Muscle of leg (tissue), 11 donors: ENCODE results near the gene HUS1B. TPM values are rescaled to one million over a fixed set of nuclear protein-coding genes. Genes with fewer than 3 reads are reported as not detected.
"Not testable (repeated sequence)": the region's sequence is repeated elsewhere in the genome, so short reads cannot be mapped to it uniquely, and the experiment has no call there.

ENCODE experiments used
- DNase-seq: peaks from one replicate; pipeline ENCODE4 v3.0.0; 2013
- H3K27ac ChIP-seq: one replicate; pipeline ENCODE4 v1.5.1; 2013; ENCODE audit warnings: mild to moderate bottlenecking, low read length, control low read depth
- H3K27me3 ChIP-seq: one replicate; pipeline ENCODE4 v1.6.1; 2013; ENCODE audit warnings: low read length; ENCODE audit not compliant: control insufficient read depth, insufficient read depth
- H3K36me3 ChIP-seq: one replicate; pipeline ENCODE4 v1.6.1; 2013; ENCODE audit warnings: low read length; ENCODE audit not compliant: control insufficient read depth, insufficient read depth
- H3K4me1 ChIP-seq: one replicate; pipeline ENCODE4 v1.6.1; 2013; ENCODE audit warnings: low read length; ENCODE audit not compliant: control insufficient read depth, insufficient read depth
- H3K4me3 ChIP-seq: one replicate; pipeline ENCODE4 v1.5.1; 2013; ENCODE audit warnings: low read length, control low read depth
- H3K9me3 ChIP-seq: replicated peaks from 2 replicates; pipeline ENCODE4 v1.6.1; 2013; ENCODE audit warnings: low read depth, low read length; ENCODE audit not compliant: control insufficient read depth
- WGBS: methylation state at CpG from one replicate; pipeline ENCODE4 v1.1.5; 2013; ENCODE audit warnings: missing lambda C conversion rate; ENCODE audit not compliant: insufficient coverage; 5-methylcytosine and 5-hydroxymethylcytosine counted together
- polyA plus RNA-seq, 8 donors: library from polyadenylated mRNA; unstranded; fragments of 120-200 nt; gene quantifications; one replicate each; pipeline versions ENCODE4 v1.2.1 to v1.2.3, GENCODE V29; 2013; ENCODE audit warnings: inconsistent platforms in 1 of 8, low replicate concordance in 1 of 8; ENCODE audit not compliant: insufficient read length in 8 of 8, insufficient read depth in 1 of 8
- total RNA-seq: library from RNA; stranded (reverse); fragments of 120-200 nt; gene quantifications from one replicate; pipeline ENCODE4 v1.2.4, GENCODE V29; 2013

HUS1B gene
- total and polyA plus RNA-seq, 9 donors = 0.18 to 0.28 (median 0.19) TPM; not detected in 5

DNA sequence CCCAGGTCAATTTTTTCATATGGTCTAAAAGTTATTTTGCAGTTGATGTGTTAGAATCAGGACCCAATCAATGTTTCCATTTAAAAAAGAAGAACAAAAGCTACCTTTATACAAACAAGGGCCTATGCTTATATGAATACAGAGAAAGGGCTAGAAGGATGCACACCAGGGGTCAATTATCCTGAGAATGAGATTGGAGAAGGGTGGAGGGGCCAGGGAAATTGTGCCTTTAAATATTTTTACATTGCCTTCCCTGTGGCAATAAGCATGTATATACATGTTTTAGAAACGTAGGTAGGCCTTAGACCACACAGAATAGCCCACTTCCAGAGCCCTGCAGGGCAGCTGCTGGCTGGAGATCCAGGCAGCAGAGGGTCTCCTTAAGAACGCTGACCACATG lies 23.4 kb upstream of the HUS1B start:
- WGBS = no CpG with 5 or more reads among the region's 2 CpGs
- no peak overlapping the region for H3K27ac ChIP-seq

DNA sequence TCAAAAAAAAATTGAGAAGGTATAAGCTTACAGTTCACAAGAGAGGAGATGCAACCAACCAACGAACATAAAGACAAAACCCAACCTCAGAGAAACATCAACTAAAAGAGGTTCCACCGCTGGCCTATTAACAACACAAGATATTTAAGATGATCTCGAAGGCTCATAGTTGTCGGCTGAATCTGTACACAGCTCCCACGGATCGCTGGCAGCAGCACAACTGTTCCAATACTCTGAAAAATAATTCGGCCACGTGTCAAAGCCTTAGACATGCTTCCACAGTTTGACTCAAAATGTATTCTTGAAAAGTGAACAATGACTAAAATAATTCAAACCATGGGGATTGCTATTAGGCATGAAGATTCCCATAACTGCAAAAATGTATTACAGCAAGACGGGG lies 22.4 kb upstream of the HUS1B start:
- DNase-seq = no peak

More for the DNA sequence above, 23.4 kb upstream of the HUS1B start:
- H3K9me3 ChIP-seq = peaks cover 5% of the 10 kb centered on the region
- H3K4me3 ChIP-seq = no peak overlapping the region
- H3K4me1 ChIP-seq = peaks cover 9% of the 10 kb centered on the region
- H3K27me3 ChIP-seq = no peaks in the 10 kb centered on the region
- DNase-seq = no peak
- no peaks in the 10 kb centered on the region for H3K36me3 ChIP-seq

DNA sequence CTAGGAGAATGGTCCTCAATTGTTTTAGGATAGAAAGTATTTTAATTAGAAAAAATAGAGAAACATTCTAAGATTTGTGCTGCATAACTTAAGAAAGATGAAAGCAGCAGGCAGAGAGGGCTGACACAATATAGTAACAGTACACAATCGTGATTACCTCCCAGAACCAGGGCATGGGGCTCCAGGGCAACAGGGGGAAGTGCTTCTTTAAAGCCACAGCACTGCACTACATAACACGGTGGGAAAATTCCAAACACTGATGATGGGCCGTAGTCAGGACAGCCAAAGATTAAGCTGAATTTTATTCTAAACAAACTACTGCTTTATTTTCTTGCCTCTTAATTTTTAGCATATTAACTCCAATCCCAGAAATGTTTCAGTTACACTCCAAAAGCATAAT lies 21.6 kb upstream of the HUS1B start:
- Histone ChIP-seq H3K36me3 (no peaks in the 10 kb centered on the region), H3K4me3 (no peak overlapping the region), H3K9me3 (peaks cover 5% of the 10 kb centered on the region), H3K27me3 (no peaks in the 10 kb centered on the region), H3K27ac (no peak overlapping the region), H3K4me1 (no peaks in the 10 kb centered on the region)
- no peak for DNase-seq
- WGBS = 57% methylated on average over 2 of the region's 3 CpGs

More for the DNA sequence above, 22.4 kb upstream of the HUS1B start:
- Histone ChIP-seq H3K9me3 (peaks cover 5% of the 10 kb centered on the region), H3K27ac (no peak overlapping the region), H3K27me3 (no peaks in the 10 kb centered on the region), H3K4me3 (no peak overlapping the region), H3K36me3 (no peaks in the 10 kb centered on the region), H3K4me1 (peaks cover 6% of the 10 kb centered on the region)
- 75% methylated on average over 6 of the region's 9 CpGs for WGBS

DNA sequence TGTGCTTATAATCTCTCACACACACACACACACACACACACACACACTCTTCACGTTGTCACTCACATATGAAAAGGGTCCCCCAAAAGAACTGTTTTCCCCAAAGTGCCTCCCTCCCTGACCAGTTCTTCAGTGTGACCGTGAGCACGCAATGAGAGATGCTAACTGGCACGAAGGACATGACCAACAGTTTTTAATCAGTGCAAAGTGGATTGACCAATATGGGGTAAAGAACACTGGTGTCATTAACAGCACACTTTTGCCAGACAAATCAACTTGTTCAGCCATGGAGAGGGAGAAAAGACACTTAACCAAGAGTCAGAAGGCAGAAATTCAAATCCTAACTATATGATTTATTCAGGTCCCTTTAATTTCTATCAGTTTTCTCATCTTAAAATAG lies 21.0 kb upstream of the HUS1B start:
- Histone ChIP-seq H3K4me1 (no peaks in the 10 kb centered on the region), H3K9me3 (peaks cover 5% of the 10 kb centered on the region), H3K4me3 (no peak overlapping the region), H3K27ac (no peak overlapping the region), H3K27me3 (no peaks in the 10 kb centered on the region), H3K36me3 (no peaks in the 10 kb centered on the region)
- DNase-seq = no peak
- WGBS = 100% methylated on average over 1 of the region's 4 CpGs

DNA sequence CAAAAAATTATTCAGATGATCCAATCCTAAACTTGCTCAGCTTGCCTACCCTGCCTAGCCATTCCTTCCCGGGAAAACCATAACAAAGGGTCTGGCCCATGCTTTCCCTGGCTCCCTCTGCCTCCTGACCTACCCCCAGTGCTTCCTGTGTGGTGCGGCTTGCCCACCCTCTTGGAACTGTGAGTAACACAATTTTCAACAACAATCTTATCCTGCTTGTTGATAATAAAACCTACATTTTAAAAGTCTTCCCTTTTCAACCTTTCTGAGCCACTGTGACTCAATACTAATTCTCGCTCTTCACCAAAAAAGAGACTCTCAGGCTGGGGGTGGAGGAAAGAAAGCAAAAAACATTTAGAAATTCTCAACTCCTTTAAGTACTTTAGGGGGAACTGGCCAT lies 18.1 kb upstream of the HUS1B start:
- Histone ChIP-seq H3K4me3 (no peak overlapping the region), H3K36me3 (no peaks in the 10 kb centered on the region), H3K27me3 (no peaks in the 10 kb centered on the region), H3K4me1 (no peaks in the 10 kb centered on the region), H3K9me3 (peaks cover 11% of the 10 kb centered on the region), H3K27ac (no peak overlapping the region)
- DNase-seq = no peak
- WGBS = 51% methylated on average over 2 of the region's 3 CpGs

DNA sequence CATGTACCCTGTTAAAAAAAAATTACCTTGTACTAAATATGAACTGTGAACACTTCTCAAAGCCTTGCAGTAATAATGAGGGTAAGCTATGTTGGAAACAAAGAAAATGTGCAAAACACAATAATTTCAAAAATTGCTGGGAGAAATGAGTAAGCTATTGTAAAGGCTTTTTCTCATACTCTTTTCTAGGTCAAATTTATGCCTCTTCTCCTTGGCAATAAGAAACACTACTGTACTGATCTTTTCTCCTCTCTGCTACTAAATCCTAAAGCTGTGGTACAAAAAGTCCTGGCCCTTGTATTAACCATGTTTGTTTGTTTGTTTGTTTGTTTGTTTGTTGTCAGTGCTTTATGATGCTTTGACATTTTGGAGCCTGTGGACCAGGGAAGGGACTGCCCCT lies 17.5 kb upstream of the HUS1B start:
- H3K4me1 ChIP-seq = no peaks in the 10 kb centered on the region
- peaks cover 4% of the 10 kb centered on the region for H3K36me3 ChIP-seq
- DNase-seq = no peak
- H3K27ac ChIP-seq = no peak overlapping the region
- no peak overlapping the region for H3K4me3 ChIP-seq
- H3K9me3 ChIP-seq = peaks cover 11% of the 10 kb centered on the region
- H3K27me3 ChIP-seq = no peaks in the 10 kb centered on the region

DNA sequence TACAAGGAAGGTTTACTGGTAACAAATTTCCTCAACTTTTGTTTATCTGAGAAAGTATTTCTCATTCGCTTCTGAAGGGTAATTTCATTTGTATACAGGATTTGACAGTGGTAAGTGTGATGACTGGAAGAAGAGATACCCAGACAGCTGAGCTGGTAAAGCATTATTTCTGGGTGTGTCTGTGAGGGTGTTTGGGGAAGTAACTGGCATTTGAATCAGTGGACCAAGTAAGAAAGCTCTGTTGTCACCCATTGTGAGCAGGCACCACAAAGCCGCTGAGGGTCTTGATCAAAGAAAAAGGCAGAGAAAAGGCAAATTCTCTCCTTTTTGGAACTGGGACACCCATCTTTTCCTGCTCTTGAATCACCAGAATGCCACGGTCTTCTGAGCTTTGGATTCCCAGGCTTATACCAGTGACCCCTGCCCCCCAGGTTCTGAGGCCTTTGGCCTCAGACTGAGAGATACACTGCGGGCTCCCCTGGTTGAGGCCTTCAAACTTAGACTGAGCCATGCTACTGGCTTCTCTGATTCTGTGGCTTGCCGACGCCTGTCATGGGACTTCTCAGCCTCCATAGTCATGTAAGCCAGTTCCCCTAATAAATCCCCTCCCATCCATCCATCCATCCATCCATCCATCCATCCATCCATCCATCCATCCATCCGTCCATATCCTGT lies 10.5 kb upstream of the HUS1B start:
- no peaks in the 10 kb centered on the region for H3K27me3 ChIP-seq
- peaks cover 4% of the 10 kb centered on the region for H3K9me3 ChIP-seq
- H3K4me3 ChIP-seq = no peak overlapping the region
- H3K36me3 ChIP-seq = peaks cover 7% of the 10 kb centered on the region
- H3K4me1 ChIP-seq = no peaks in the 10 kb centered on the region
- H3K27ac ChIP-seq = no peak overlapping the region
- DNase-seq = no peak
- 90% methylated on average over 5 of the region's 7 CpGs for WGBS

DNA sequence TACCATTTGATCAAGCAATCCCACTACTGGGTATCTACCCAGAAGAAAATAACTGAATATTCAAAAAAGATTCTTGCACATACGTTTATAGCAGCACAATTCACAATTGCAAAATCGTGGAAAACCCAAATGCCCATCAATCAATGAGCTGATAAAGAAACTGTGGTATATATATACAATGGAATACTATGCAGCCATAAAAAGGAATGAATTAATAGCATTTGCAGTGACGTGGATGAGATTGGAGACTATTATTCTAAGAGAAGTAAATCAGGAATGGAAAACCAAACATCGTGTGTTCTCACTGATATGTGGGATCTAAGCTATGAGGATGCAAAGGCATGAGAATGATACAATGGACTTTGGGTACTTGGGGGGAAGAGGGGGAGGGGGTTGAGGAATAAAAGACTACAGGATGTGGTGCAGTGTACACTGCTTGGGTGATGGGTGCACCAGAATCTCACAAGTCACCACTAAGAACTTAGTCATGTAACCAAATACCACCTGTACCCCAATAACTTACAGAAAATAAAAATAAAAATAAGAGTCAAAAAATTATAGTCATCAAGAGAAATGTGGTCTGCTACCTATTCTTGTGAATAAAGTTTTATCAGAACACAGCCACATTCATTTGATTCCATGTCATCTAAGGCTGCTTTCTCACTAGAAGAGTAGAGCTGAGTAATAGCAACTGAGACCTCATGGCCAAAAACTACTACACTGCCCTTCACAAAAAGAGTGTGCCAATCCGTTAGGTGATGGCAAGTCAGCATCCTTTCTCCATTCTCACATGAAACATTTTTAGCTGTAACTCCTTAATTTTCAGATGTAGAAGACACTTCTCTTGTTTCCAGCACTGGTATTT lies 8.7 kb upstream of the HUS1B start:
- H3K27me3 ChIP-seq = no peaks in the 10 kb centered on the region
- no peak overlapping the region for H3K4me3 ChIP-seq
- WGBS = 89% methylated on average over 3 of the region's 5 CpGs
- H3K27ac ChIP-seq = no peak overlapping the region
- no peak for DNase-seq
- no peaks in the 10 kb centered on the region for H3K4me1 ChIP-seq
- peaks cover 7% of the 10 kb centered on the region for H3K36me3 ChIP-seq
- no peaks in the 10 kb centered on the region for H3K9me3 ChIP-seq

DNA sequence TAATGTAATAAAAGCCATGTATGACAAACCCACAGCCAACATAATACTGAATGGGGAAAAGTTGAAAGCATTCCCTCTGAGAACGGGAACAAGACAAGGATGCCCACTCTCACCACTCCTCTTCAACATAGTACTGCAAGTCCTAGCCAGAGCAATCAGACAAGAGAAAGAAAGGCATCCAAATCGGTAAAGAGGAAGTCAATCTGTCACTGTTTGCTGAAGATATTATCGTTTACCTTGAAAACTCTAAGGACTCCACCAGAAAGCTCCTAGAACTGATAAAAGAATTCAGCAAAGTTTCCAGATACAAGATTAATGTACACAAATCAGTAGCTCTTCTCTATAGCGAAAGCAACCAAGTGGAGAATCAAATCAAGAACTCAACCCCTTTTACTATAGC lies 6.9 kb upstream of the HUS1B start:
- WGBS = no CpG with 5 or more reads among the region's 4 CpGs
- H3K4me3 ChIP-seq, H3K9me3 ChIP-seq, H3K27me3 ChIP-seq, H3K4me1 ChIP-seq, H3K36me3 ChIP-seq, H3K27ac ChIP-seq, DNase-seq: not testable (repeated sequence)

DNA sequence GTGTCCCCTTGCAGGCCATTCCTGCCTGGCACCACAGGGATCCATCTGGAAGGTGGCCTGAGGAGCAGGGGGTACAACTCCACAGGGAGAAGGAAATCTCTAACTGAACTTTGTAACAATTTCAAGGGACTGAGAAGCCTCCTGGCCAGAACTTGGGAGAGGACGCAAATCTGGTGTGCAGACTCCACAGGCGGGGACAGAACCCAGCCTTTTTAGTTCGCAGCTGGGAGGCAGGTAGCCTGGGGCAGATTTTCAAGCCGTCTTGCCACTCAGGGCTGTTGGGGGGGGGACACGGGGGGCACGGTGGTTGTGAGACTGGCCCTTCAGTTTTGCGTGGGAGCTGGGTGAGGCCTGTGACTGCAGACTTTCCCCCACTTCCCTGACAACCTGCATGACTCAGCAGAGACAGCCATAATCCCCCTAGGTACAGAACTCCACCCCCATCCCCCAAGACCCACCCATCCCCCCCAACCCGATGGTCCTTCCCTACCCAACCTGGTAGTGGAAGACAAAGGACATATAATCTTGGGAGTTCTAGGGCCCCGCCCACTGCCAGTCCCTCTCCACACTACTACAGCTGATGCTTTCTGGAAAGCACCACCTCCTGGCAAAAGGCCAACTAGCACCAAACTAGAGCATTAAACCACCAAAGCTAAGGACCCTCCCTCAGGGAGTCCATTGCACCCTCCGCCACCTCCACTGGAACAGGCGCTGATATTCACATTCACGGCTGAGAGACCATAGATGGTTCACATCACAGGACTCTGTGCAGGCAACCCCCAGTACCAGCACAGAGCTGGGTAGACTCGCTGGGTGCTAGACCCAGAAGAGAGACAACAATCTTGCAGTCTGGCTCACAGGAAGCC lies 3.0 kb upstream of the HUS1B start:
- Histone ChIP-seq H3K27me3 (no peaks in the 10 kb centered on the region), H3K4me3 (no peak overlapping the region), H3K9me3 (no peaks in the 10 kb centered on the region), H3K36me3 (peaks cover 3% of the 10 kb centered on the region), H3K27ac (no peak overlapping the region), H3K4me1 (no peaks in the 10 kb centered on the region)
- DNase-seq = no peak
- whole genome bisulfite sequencing = 87% methylated on average over 7 of the region's 13 CpGs
